Muscle of arm (tissue), 14 donors: ENCODE measurements around the gene ARL6IP6. TPM values are rescaled to one million over a fixed set of nuclear protein-coding genes. Genes with fewer than 3 reads are reported as not detected.

Experiments used
- DNase-seq: peaks from one replicate; pipeline ENCODE4 v3.0.0-alpha.2; 2013
- long read RNA-seq, 11 donors: transcript quantifications; one replicate each; lab custom pipeline, GENCODE V29; 2026
- polyA plus RNA-seq, 12 donors: library from polyadenylated mRNA; unstranded; fragments of 120-200 nt; gene quantifications; one replicate each; pipeline ENCODE4 v1.2.1, GENCODE V29; 2013; ENCODE audit not compliant: insufficient read length in 12 of 12

ARL6IP6 gene
- polyA plus RNA-seq: 10 to 100 TPM in 11 of 12 donors, not detected in 1; 36.7 to 52.8 (median 48.9) TPM
- long read RNA-seq, donor 1, transcript ARL6IP6-201 (4 exons, 2,805 nt): major isoform, 14 of 15 reads
- long read RNA-seq, donor 1, partial matches to known transcripts: 0 of 15 reads
- long read RNA-seq, donor 1, other reads (novel, unspliced or antisense): 0 of 15 reads
- long read RNA-seq, donor 2, transcript ARL6IP6-201 (4 exons, 2,805 nt): major isoform, 23 of 23 reads
- long read RNA-seq, donor 2, partial matches to known transcripts: 0 of 23 reads
- long read RNA-seq, donor 2, other reads (novel, unspliced or antisense): 0 of 23 reads
- long read RNA-seq, donor 3, transcript ARL6IP6-201 (4 exons, 2,805 nt): major isoform, 17 of 17 reads
- long read RNA-seq, donor 3, partial matches to known transcripts: 0 of 17 reads
- long read RNA-seq, donor 3, other reads (novel, unspliced or antisense): 0 of 17 reads
- long read RNA-seq, donor 4, transcript ARL6IP6-201 (4 exons, 2,805 nt): major isoform, 7 of 8 reads
- long read RNA-seq, donor 4, partial matches to known transcripts: 0 of 8 reads
- long read RNA-seq, donor 4, other reads (novel, unspliced or antisense): 0 of 8 reads
- long read RNA-seq, donor 5, transcript ARL6IP6-201 (4 exons, 2,805 nt): major isoform, 40 of 41 reads
- long read RNA-seq, donor 5, partial matches to known transcripts: 0 of 41 reads
- long read RNA-seq, donor 5, other reads (novel, unspliced or antisense): 0 of 41 reads
- long read RNA-seq, donor 6, transcript ARL6IP6-201 (4 exons, 2,805 nt): major isoform, 16 of 17 reads
- long read RNA-seq, donor 6, partial matches to known transcripts: 0 of 17 reads
- long read RNA-seq, donor 6, other reads (novel, unspliced or antisense): 0 of 17 reads
- long read RNA-seq, donor 7, transcript ARL6IP6-201 (4 exons, 2,805 nt): major isoform, 10 of 11 reads
- long read RNA-seq, donor 7, partial matches to known transcripts: 0 of 11 reads
- long read RNA-seq, donor 7, other reads (novel, unspliced or antisense): 0 of 11 reads
- long read RNA-seq, donor 8, transcript ARL6IP6-201 (4 exons, 2,805 nt): major isoform, 26 of 27 reads
- long read RNA-seq, donor 8, partial matches to known transcripts: 0 of 27 reads
- long read RNA-seq, donor 8, other reads (novel, unspliced or antisense): 0 of 27 reads
- long read RNA-seq, donor 9, transcript ARL6IP6-201 (4 exons, 2,805 nt): major isoform, 8 of 8 reads
- long read RNA-seq, donor 9, partial matches to known transcripts: 0 of 8 reads
- long read RNA-seq, donor 9, other reads (novel, unspliced or antisense): 0 of 8 reads
- long read RNA-seq, donor 10, transcript ARL6IP6-201 (4 exons, 2,805 nt): major isoform, 20 of 22 reads
- long read RNA-seq, donor 10, partial matches to known transcripts: 0 of 22 reads
- long read RNA-seq, donor 10, other reads (novel, unspliced or antisense): 0 of 22 reads
- long read RNA-seq, donor 11, transcript ARL6IP6-201 (4 exons, 2,805 nt): major isoform, 23 of 25 reads
- long read RNA-seq, donor 11, partial matches to known transcripts: 0 of 25 reads
- long read RNA-seq, donor 11, other reads (novel, unspliced or antisense): 0 of 25 reads

DNA sequence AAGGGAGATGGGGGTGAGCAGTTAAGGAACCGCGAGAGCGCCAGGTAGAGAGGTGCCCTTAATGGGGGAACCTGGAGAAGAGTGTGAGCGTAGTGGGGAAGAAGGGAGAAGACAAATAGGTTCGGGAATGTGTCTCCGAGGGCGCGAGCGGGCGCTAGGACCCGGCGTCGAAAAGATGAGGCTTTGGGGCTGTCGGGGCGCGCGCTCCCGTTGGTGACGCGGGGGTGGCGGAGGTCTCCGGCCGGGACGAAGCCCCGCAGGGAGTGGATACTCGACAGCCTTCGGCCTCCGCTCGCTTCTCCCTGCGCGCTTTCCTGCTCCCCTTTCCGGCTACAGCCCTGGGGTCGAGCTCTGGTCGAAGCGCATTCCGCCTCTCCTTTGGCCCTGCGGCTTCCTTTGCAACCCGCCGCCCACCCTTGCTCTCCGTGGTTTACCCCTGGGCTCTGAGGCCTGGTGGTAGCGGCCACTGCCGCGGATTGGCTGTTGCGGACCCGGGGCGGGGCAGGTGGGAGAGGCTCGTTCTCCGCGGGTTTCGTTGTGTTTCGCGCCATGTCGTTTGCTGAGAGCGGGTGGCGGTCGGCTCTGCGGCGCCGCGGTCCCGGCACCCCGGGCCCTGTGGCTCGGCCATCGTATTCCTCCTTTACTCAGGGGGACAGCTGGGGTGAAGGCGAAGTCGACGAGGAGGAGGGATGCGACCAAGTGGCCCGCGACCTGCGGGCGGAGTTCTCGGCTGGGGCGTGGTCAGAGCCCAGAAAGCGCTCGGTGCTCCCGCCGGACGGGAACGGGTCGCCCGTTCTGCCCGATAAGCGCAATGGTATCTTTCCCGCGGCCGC lies at the start of gene ARL6IP6:
Gene ARL6IP6 (plus strand): TSS at position 545 of the 833 bp plus-strand sequence. CDS start 5 bp downstream, at position 550.
- peak; percentile 95 for DNase-seq

DNA sequence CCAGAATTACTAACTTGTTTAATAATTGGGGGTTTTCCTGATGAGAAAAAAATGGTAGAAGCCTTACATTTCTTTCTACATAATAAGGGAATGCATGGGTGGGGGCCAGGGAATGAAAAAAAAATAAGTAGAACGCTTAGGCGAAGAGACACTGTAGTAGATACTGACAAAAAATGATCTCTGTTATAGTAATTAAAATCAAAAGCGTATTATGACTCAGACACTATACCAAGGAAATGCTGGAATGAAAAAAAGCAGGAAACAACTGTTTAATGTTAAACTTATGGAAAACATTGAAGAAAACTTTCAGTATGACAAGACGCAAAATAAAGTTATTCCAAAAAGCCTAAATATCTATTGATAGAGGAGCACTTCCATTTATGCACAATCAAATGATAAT lies 44.1 kb upstream of the ARL6IP6 start:
- no peak for DNase-seq

DNA sequence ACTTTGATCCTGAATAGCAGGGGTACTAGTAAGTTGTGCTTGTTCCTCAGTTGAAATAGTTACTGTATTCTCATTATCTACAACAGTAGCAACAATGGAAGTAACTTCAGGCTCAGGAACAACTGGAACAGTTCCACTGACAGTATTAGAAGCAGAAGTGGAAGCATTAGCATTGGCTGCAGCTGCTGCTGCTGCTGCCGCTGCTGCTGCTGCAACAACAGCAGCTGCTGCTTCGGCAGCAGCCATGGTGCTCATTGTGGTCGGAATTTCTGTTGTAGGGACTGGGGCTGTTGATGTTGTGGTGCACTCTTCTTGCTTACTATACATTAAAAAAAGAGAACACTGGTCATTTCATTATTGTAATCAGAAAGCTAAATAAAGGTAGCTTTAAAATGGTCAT lies 42.0 kb upstream of the ARL6IP6 start:
- DNase-seq: no peak

DNA sequence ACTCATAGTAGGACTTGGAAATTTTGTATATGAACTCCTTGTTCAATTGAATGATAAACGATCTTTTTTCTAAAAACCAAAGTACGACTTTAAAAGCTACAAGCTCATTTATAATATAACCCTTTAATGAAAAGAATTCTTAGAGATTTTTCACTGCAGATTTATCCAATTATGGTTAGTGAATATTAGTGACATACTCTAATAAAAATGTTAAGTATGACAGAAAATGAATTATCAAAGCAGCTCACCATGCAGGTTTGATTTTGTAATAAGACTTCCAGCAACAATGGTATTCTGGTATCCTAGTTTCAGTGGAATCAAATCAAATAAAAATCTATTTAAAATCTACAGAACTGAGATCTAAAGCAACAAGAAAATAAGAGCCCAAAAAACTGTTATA lies 39.6 kb upstream of the ARL6IP6 start:
- DNase-seq: no peak

DNA sequence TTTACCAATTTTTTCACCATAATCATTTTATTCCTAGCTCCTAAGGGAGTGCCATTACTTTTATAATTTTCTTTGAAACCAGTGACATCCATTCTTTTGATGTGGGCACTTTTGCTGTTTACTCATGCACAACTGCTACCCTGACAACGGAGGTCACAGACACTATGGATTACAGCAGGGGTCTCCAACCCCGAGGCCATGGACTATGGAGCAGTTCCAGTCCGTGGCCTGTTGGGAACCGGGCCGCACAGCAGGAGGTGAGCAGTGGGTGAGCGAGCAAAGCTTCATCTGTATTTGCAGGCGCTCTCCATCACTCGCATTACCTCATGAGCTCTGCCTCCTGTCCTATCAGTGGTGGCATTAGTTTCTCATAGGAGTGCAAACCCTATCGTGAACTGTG lies 35.8 kb upstream of the ARL6IP6 start:
- DNase-seq: no peak

DNA sequence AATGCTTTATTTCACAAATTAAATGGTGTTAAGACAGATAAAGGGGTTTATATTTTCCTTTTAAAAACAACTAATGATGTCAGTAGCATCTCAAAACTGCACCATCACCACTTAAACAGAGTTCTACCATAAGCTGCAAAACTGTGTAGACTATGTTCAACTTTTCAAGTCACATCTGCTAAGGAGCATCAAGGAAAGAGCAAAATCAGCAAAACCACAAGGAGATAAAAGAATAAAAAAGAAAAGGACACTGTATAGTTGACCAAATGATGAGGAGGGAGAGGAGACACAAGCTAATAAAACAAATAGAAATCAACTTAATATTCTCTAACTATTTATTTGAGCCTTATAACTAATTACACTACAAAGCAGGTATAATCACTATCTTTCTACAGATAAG lies 35.0 kb upstream of the ARL6IP6 start:
- no peak for DNase-seq

DNA sequence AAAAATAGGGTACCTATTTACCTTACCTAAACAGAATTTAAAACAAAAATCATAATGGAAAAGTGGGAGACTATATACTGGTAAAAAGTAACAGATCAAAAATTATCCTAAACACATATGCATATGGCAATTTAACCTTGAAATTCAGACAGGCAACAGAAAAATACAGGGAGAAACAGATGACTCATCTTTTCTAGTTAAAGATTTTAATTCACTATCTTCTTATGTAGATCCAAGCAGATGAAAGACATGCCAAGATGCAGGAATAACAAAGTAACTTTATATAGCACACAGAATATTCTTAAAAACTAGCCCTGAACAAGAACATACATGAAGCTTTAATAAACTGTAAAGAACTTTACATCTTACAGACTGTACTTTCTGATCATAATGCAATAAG lies 32.1 kb upstream of the ARL6IP6 start:
- no peak for DNase-seq

DNA sequence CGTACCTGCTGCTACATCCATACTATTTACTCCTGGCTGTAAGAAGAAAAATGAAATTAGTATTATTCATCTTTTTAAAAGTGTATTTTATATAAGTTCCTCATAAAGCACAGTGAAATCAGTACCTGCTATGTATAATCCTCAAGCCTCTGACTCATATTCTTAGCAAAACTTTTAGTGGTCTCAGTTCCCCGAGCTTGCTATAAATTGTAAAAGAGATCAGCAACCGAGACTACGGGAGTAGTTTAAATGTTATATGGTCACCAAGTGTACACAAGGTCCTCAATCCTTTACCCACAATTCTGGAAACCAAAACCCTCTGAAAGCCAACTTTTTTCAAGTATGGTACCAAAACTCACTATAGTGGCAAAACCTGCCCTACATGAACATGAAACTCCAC lies 25.4 kb upstream of the ARL6IP6 start:
- DNase-seq: no peak

DNA sequence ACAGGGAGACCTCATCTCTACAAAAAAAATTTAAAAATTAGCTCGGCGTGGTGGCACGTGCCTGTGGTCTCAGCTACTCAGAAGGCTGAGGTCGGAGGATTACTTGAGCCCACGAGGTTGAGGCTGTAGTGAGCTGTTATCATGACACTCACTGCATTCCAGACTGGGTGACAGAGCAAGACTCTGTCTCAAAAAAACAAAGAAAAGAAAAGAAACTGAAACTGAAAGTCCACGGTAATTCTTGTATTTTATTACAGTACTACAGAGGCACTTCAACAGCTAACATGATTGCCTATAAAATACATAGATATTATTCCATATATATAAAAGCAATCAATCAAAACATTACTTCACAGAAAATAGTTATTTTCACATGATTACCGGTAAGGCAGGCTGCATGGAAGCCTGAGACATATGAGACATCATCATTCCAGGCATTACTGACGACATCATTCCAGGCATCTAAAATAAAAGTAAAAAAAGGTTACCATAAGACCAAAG lies 24.2 kb upstream of the ARL6IP6 start:
- DNase-seq: no peak

DNA sequence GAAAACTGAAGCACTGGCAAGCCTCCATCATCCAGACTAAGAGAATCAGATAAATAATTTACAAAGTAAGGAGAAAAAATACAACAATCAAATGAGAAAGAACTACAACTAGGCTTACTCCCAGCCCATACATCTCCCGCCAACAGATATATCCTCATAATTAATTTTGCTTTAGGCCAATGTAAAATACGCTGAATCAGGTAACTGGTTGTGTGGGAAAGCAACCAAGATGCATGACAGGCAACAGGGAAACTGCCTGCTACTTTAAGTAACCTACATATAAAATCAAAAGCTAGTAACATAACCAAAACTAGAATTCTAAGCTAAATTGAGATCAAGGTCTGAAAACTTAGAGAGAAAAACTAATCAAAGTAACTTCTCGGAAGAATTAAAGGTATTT lies 22.7 kb upstream of the ARL6IP6 start:
- no peak for DNase-seq

DNA sequence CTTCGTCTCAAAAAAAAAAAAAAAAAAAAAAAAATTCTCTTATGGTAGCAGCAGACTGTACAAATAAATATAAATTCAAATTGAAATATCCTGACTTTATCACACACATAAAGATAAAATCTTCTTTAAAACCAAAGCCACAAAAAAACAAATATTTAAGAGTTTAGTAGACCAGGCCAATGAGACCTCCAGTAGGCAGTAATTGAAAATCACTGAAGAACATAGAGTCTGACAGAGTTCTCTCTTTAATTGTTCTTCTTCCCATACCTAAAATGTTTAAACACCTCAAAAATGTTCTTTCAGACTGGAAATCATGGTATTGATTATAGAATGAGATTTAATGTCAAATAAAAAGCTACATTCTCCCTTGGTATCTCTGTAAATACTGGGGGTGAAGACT lies 21.9 kb upstream of the ARL6IP6 start:
- no peak for DNase-seq

DNA sequence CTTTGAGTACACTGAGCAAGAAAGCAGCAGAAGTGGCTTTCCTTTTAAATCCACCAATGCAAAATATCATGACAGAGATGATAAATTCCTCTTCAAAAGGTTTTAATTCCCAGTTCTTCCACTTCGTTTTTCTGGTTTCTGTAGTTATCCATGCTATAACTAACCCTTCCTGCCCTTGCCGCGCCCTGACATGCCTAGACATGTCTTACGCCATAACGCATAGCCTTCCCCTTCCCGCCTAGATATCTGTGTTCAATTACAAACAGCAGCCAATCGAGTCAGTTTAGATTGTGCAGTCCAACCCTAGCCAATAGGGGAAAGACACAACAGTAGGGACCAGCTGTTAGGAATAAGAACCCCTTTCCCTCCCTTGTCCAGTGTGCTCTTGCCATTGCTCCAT lies 17.2 kb upstream of the ARL6IP6 start:
- no peak for DNase-seq

DNA sequence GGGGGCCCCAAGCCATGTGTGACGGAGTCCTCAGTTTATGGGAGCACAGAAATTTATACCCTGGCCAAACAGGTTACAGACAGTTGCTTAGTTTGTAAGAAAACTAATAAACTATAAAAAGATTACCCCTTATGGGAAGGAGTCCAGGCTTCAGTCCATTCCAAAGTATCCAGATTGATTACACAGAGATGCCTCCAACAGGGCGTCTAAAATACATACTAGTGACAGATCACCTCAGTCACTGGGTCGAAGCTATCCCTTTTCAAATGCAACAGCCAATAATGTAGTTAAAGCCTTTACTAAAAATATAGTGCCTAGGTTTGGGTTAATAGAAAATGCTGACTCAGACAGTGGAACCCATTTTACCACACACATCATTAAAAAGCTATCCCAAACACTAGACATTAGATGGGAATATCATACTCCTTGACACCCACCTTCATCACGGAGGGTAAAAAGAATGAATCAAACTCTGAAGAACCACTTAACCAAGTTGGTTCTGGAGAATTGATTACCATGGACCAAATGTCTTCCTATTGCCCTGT lies 11.9 kb upstream of the ARL6IP6 start:
- no peak for DNase-seq

DNA sequence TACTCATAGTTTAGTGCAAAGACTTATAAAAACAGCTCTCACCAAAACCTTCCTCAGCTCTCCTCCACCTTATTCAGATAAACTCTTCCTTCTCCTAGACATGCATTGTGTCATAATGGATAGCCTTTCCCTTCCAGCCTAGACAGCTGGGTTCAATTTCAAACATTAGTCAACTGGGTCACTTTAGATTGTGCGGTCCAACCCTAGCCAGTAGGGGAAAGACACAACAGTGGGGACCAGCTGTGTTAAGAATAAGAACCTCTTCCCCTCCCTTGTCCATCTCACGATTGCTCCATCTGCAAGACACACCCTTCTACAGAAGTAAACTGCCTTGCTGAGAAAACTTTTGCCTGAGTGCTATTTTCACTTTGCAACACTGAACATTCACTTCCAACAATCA lies 9.7 kb upstream of the ARL6IP6 start:
- no peak for DNase-seq

DNA sequence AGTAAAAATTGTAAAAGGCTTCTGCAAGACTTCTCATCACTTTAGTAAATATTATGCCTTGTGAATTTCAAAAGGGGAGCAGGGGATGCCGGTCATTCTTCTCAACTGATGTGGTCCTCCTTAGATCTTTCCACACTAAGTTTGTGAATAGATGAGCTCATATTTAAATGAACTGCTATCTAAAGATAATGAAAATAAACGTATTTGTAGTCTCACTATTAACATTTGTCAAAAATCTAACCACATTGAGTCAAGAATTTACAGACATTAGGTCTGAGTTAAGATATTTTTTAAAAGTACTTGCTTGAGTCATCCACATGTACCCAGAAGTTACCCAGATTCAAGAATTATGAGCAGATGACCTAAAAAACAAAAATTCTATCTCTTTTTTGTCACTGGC lies 7.7 kb upstream of the ARL6IP6 start:
- no peak for DNase-seq

DNA sequence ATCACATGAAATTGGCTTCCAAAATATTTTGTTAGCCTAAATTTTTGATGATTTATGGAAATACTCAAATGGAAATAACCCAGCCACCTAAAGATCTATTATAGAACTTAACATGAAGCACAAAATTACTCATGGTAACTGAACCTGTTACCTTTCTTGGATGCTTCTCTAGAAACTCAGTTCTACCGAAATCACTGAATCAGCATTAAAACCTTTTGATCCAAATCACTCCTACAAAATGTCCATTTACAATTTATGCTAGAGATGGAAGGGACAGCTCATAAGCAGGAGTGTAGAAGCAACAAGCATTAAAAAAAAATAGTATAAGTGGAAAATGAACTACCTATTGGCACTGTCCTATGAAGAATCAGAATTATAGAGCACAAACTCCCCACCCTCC lies 3.3 kb upstream of the ARL6IP6 start:
- no peak for DNase-seq

DNA sequence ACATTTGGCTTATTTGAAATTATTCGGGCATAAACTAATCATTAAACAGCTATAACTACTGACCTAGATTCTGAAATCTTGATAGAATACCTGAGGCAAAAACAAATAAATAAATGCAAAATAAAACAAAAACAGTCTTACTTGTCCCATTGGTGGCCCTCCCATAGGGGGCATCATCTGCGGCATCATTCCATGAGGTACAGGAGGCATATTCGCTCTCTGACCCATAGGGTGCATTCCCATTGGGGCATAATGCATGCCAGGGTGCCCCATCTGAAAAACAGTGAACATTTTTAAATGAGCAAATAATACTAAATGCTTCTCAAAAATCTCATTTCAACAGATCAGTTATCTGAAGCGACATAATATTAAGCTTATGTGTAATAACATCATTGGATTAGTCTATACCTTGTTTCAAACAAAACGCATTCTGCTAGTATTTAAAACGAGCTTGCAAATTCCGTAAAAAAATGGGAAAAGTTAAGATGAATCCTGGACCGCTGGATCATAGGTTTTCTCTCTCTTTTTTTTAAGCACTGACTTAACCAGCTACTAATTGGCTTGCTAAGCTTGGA lies 2.5 kb upstream of the ARL6IP6 start:
- DNase-seq: no peak

DNA sequence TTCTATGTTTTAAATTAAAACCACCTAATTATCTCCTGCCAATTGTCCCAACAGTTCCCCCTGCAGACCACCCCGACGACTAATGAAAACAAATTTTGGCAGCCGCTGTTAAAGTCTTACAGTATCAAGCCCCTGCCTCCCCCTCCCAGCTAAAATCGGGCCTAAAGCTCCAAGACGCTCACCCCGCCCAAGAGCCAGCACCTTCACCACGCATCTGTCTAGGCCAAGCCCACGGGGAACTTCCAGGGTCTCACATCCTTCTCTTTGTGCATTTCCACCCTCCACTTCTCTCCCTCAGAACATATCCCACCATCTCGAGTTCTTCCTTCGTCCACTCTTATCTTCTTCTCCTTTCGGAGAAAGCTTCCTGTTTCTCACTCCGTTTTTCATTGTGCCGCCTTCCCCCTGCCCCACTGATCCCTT lies 1.6 kb upstream of the ARL6IP6 start:
- no peak for DNase-seq

DNA sequence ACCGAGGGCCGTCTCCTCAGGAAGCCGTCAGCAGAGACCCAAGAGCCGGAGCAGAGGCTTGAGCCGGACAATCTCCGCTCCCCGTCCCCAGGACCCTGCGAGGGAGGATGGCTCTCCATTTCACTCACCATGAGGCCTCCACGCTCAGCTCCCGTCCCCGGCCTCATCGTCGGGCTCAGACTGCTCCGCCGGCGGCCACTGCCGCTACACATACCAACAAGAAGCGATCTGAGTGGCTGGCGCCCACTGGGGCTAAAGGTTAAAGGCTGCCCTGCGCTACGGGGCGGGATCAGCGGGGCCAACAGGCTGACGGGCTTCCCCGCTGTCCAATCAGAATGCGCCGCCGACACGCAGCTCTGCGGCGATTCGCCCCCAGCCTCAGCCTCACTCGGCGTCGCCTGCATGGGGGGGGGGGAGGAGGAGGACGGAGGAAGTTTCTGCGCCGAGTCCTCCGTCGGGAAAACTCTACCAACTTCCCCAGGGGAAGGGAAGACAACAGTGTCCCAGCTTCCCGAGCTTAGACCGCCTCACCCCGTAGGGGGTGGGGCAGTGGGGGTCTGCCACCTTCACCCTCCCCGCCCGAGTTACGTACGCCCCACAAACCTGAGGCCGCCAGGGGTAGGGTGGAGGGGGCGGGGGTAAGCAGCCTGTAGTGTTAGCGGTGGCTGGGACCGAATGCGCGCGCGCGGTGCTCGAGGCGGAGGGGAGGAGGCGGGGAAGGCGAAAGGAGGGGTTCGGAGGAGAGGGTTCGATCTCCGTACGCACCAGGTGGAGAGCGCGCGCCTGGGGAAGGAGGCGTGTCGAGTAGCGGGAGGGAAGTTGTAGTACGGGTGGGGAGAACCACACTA lies 968 bp upstream of the ARL6IP6 start, which contains the start of gene PRPF40A:
Gene PRPF40A (minus strand): TSS at position 234 of the 848 bp plus-strand sequence. CDS start 22 bp downstream, at position 212.
- DNase-seq: peak; percentile 99
